K562 (cell line): ENCODE measurements around the gene HEXIM1. TPM values are rescaled to one million over a fixed set of nuclear protein-coding genes. Genes with fewer than 3 reads are reported as not detected.

Experiments
- FOXK2 ChIP-seq, 2 experiments: fragments of 450-650 bp; IDR thresholded peaks in 1 of 2; conservative IDR thresholded peaks in 1 of 2; 2 replicates each; pipeline ENCODE4 v1.6.1; 2016; ENCODE audit warnings: low read depth in 2 of 2, mild to moderate bottlenecking in 1 of 2
- HNRNPK ChIP-seq: fragments of 200-400 bp; formaldehyde crosslinking; IDR thresholded peaks from one replicate; pipeline ENCODE4 v1.6.1; 2018; ENCODE audit warnings: mild to moderate bottlenecking, low read depth, low read length; ENCODE audit not compliant: poor library complexity, severe bottlenecking
- NBN ChIP-seq: fragments of 450-650 bp; IDR thresholded peaks from 2 replicates; pipeline ENCODE4 v1.6.1; 2016; ENCODE audit warnings: low read depth, mild to moderate bottlenecking
- RBM15 ChIP-seq: fragments of 200-400 bp; formaldehyde crosslinking; IDR thresholded peaks from 2 replicates; pipeline ENCODE4 v1.6.1; 2018; ENCODE audit warnings: mild to moderate bottlenecking, low read length, moderate library complexity; ENCODE audit not compliant: insufficient read depth
- SMAD4 ChIP-seq: fragments of 250-450 bp; sonication (Bioruptor Pico); conservative IDR thresholded peaks from 2 replicates; pipeline ENCODE4 v1.8.0; 2021; ENCODE audit warnings: inconsistent platforms, mild to moderate bottlenecking, moderate library complexity
- SP1 ChIP-seq: sonication (generic); formaldehyde crosslinking; IDR thresholded peaks from 2 replicates; pipeline ENCODE4 v1.8.1; 2022; ENCODE audit warnings: mild to moderate bottlenecking, missing genetic modification reagents
- SPI1 ChIP-seq: IDR thresholded peaks from 2 replicates; pipeline ENCODE4 v1.6.1; 2011; ENCODE audit warnings: low read depth, low read length, control low read depth, borderline replicate concordance
- TCF7L2 ChIP-seq: fragments of 150-350 bp; IDR thresholded peaks from 2 replicates; pipeline ENCODE4 v1.6.1; 2016; ENCODE audit warnings: low read depth, mild to moderate bottlenecking, low read length, moderate library complexity
- ZFP91 ChIP-seq: sonication (generic); formaldehyde crosslinking; IDR thresholded peaks from 2 replicates; pipeline ENCODE4 v1.8.0; 2022; ENCODE audit warnings: mild to moderate bottlenecking, missing genetic modification reagents
- ZNF311 ChIP-seq: fragments of 250-450 bp; sonication (Bioruptor Pico); IDR thresholded peaks from 2 replicates; pipeline ENCODE4 v1.4.0; 2020; ENCODE audit warnings: mild to moderate bottlenecking, moderate library complexity
- polyA plus RNA-seq, 8 experiments: library from polyadenylated mRNA; depleted of rRNA in 4 of 8; stranded (reverse) in 5 of 8; unstranded in 3 of 8; fragments of >200 nt; fragmentation: Nextera tagmentation in 2 of 8; fragmentation: Illumina TruSeq in 1 of 8; extraction: Ambion mirVana in 2 of 8; extraction: Trizol in 1 of 8; gene quantifications; 2 replicates each; pipeline versions ENCODE4 v1.2.1 to v1.2.3, GENCODE V29; 2011 to 2014; ENCODE audit warnings: inconsistent platforms in 1 of 8, missing spikeins in 1 of 8
- total RNA-seq, 7 experiments: library from RNA; depleted of rRNA in 6 of 7; stranded (reverse); fragments of >200 nt in 6 of 7; fragmentation: Illumina TruSeq in 2 of 7; extraction: Trizol in 2 of 7; gene quantifications; 2 replicates each; pipeline versions ENCODE4 v1.2.1 to v1.2.3, GENCODE V29; 2011 to 2021; ENCODE audit warnings: low replicate concordance in 1 of 7
- TF ChIP-seq, protein P1 (sequence below): fragments of 200-600 bp; sonication (generic); IDR thresholded peaks from one replicate; pipeline ENCODE4 v1.6.1; 2012; ENCODE audit warnings: mild to moderate bottlenecking, low read depth, low read length, inconsistent platforms
- TF ChIP-seq, protein P2 (sequence below): fragments of 450-650 bp; IDR thresholded peaks from one replicate; pipeline ENCODE4 v1.6.1; 2018; ENCODE audit warnings: mild to moderate bottlenecking, moderate library complexity; ENCODE audit not compliant: partially characterized antibody

The HEXIM1 gene
- total and polyA plus RNA-seq, 9 of the 15 experiments (the other 6 are each of a cell fraction or from before 2014, with no cell fraction given), result 1.4 to 28.3 (median 9.1) TPM

- TF ChIP-seq, protein P1, sequence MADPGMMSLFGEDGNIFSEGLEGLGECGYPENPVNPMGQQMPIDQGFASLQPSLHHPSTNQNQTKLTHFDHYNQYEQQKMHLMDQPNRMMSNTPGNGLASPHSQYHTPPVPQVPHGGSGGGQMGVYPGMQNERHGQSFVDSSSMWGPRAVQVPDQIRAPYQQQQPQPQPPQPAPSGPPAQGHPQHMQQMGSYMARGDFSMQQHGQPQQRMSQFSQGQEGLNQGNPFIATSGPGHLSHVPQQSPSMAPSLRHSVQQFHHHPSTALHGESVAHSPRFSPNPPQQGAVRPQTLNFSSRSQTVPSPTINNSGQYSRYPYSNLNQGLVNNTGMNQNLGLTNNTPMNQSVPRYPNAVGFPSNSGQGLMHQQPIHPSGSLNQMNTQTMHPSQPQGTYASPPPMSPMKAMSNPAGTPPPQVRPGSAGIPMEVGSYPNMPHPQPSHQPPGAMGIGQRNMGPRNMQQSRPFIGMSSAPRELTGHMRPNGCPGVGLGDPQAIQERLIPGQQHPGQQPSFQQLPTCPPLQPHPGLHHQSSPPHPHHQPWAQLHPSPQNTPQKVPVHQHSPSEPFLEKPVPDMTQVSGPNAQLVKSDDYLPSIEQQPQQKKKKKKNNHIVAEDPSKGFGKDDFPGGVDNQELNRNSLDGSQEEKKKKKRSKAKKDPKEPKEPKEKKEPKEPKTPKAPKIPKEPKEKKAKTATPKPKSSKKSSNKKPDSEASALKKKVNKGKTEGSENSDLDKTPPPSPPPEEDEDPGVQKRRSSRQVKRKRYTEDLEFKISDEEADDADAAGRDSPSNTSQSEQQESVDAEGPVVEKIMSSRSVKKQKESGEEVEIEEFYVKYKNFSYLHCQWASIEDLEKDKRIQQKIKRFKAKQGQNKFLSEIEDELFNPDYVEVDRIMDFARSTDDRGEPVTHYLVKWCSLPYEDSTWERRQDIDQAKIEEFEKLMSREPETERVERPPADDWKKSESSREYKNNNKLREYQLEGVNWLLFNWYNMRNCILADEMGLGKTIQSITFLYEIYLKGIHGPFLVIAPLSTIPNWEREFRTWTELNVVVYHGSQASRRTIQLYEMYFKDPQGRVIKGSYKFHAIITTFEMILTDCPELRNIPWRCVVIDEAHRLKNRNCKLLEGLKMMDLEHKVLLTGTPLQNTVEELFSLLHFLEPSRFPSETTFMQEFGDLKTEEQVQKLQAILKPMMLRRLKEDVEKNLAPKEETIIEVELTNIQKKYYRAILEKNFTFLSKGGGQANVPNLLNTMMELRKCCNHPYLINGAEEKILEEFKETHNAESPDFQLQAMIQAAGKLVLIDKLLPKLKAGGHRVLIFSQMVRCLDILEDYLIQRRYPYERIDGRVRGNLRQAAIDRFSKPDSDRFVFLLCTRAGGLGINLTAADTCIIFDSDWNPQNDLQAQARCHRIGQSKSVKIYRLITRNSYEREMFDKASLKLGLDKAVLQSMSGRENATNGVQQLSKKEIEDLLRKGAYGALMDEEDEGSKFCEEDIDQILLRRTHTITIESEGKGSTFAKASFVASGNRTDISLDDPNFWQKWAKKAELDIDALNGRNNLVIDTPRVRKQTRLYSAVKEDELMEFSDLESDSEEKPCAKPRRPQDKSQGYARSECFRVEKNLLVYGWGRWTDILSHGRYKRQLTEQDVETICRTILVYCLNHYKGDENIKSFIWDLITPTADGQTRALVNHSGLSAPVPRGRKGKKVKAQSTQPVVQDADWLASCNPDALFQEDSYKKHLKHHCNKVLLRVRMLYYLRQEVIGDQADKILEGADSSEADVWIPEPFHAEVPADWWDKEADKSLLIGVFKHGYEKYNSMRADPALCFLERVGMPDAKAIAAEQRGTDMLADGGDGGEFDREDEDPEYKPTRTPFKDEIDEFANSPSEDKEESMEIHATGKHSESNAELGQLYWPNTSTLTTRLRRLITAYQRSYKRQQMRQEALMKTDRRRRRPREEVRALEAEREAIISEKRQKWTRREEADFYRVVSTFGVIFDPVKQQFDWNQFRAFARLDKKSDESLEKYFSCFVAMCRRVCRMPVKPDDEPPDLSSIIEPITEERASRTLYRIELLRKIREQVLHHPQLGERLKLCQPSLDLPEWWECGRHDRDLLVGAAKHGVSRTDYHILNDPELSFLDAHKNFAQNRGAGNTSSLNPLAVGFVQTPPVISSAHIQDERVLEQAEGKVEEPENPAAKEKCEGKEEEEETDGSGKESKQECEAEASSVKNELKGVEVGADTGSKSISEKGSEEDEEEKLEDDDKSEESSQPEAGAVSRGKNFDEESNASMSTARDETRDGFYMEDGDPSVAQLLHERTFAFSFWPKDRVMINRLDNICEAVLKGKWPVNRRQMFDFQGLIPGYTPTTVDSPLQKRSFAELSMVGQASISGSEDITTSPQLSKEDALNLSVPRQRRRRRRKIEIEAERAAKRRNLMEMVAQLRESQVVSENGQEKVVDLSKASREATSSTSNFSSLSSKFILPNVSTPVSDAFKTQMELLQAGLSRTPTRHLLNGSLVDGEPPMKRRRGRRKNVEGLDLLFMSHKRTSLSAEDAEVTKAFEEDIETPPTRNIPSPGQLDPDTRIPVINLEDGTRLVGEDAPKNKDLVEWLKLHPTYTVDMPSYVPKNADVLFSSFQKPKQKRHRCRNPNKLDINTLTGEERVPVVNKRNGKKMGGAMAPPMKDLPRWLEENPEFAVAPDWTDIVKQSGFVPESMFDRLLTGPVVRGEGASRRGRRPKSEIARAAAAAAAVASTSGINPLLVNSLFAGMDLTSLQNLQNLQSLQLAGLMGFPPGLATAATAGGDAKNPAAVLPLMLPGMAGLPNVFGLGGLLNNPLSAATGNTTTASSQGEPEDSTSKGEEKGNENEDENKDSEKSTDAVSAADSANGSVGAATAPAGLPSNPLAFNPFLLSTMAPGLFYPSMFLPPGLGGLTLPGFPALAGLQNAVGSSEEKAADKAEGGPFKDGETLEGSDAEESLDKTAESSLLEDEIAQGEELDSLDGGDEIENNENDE, result peak; percentile 34
- 0 out of 2 replicates have a peak, but pooled peaks have one; percentile 13 for TF ChIP-seq ZFP91
- peak; percentile 91 for TF ChIP-seq SP1
- peak; percentile 52; the same call in 1 of the 2 replicates for TF ChIP-seq SMAD4
- TF ChIP-seq SPI1, result no peak
- no peak for TF ChIP-seq ZNF311 (CRISPR knock-in tag)
- no peak for TF ChIP-seq TCF7L2
- peak; percentile 67 for TF ChIP-seq HNRNPK
- TF ChIP-seq RBM15, result no peak
- TF ChIP-seq, protein P2, sequence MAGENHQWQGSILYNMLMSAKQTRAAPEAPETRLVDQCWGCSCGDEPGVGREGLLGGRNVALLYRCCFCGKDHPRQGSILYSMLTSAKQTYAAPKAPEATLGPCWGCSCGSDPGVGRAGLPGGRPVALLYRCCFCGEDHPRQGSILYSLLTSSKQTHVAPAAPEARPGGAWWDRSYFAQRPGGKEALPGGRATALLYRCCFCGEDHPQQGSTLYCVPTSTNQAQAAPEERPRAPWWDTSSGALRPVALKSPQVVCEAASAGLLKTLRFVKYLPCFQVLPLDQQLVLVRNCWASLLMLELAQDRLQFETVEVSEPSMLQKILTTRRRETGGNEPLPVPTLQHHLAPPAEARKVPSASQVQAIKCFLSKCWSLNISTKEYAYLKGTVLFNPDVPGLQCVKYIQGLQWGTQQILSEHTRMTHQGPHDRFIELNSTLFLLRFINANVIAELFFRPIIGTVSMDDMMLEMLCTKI, result no peak
- peak; percentile 97 for TF ChIP-seq NBN
- peak in 1 of 2 experiments; percentile 28; a peak in 3 of 4 replicates for TF ChIP-seq FOXK2 (conservative IDR thresholded peaks at IDR 0.05 in 1 of 2, IDR thresholded peaks at IDR 0.05 in 1 of 2; ENCODE audit: low read depth in 2 of 2)
Observed at GRCh38 chr17:45148183-45149036, at the start of gene HEXIM1 (continued).
